ENCODE results near the gene MRPL38. TPM values are rescaled to one million over a fixed set of nuclear protein-coding genes. Genes with fewer than 3 reads are reported as not detected.

Gene MRPL38
- total and polyA plus RNA-seq, 8 donors: 9.3 to 244 (median 52.2) TPM

DNA sequence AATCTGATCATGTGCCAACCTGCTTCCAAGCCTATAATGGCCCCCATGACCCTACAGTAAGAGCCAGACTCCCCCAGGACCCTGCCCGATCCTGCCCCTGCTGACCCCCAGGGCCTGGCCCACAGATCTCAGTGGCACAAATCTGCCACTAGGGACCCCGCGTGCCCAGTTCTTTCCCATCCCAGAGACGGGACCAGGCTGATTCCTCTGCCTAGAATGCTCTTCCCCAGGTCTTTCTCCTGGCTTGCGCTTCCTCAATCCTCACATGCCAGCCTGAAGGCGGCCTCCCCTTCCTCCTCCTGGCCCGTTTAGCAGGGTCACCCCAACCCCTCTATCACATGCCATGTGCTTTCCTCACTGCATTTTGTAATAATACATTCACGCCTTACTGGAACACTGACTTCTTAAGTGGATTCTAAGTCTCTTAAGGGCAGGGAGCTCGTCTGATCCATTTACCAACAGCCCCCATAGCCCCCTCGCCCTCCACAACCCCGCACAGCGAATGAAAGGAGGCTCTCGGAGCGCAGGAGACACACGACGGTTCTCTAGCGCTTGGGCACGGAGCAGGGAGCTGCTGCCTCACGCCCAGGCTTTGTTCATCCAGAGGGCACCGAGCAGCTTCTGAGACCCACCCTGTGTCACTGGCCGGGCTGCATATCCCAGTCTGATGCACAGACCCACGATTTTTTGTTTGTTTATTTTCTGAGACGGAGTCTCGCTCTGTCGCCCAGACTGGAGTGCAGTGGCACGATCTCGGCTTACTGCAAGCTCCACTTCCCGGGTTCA, 9.1 kb downstream of the MRPL38 start:
- Histone ChIP-seq H3K4me1 (peaks cover 19 to 60% (median 44%) of the 10 kb centered on the region in 4 donors), H3K36me3 (peaks cover 35 to 56% (median 49%) of the 10 kb centered on the region in 4 donors), H3K27ac (peak overlapping the region; percentile 91 to 97 (median 94)), H3K4me3 (peak overlapping the region; percentile 74 to 85 (median 80)), H3K27me3 (no peaks in the 10 kb centered on the region), H3K9me3 (no peaks in the 10 kb centered on the region)
- 21 to 27% (median 22%) methylated on average over 28 of the region's 28 CpGs for WGBS, 5 donors
- peak in 1 of 2 donors; percentile 43 for DNase-seq
- intact Hi-C loops (cut with DNase I; ENCODE audit: low total_unique reads): no loop called here
- no peak for TF ChIP-seq POLR2AphosphoS5 (IDR thresholded peaks at IDR 0.05)
- TF ChIP-seq, protein P1, sequence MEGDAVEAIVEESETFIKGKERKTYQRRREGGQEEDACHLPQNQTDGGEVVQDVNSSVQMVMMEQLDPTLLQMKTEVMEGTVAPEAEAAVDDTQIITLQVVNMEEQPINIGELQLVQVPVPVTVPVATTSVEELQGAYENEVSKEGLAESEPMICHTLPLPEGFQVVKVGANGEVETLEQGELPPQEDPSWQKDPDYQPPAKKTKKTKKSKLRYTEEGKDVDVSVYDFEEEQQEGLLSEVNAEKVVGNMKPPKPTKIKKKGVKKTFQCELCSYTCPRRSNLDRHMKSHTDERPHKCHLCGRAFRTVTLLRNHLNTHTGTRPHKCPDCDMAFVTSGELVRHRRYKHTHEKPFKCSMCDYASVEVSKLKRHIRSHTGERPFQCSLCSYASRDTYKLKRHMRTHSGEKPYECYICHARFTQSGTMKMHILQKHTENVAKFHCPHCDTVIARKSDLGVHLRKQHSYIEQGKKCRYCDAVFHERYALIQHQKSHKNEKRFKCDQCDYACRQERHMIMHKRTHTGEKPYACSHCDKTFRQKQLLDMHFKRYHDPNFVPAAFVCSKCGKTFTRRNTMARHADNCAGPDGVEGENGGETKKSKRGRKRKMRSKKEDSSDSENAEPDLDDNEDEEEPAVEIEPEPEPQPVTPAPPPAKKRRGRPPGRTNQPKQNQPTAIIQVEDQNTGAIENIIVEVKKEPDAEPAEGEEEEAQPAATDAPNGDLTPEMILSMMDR (IDR thresholded peaks at IDR 0.05): peak in 2 of 7 experiments; percentile 5 to 19

DNA sequence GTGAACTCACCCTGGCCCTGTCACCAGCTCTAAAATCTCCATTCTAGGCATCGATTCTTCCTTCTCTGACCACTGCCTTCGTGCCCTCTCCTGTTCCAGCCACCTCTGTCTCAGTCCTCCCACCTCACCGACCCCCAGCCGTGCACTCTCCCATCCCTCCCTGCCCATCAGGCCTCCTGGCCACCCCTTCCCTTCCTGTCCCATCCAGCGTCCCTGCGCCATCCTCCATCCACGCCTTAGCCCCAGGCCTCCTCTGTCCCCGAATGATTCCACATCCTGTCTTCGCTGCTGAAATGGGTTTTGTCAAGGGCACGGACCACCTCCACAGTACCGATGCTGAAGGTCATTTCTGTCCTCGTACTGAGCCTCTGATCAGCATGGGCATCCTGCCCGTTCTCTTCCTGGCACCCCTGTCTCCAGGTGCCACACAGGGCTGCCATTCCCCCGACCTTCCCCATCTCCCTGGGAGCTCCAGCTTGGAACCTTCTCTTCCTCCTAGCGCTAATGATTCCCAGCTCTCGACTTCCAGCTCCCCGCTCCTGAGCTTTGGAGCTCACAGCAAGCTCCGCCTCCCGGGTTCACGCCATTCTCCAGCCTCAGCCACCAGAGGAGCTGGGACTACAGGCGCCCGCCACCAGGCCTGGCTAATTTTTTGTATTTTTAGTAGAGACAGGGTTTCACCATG, 10.5 kb downstream of the MRPL38 start:
- intact Hi-C loops (cut with DNase I; ENCODE audit: low total_unique reads): no loop called here
- H3K4me3 ChIP-seq: no peak overlapping the region
- H3K9me3 ChIP-seq: no peaks in the 10 kb centered on the region
- H3K4me1 ChIP-seq: peaks cover 19 to 60% (median 44%) of the 10 kb centered on the region in 4 donors
- peaks cover 38 to 54% (median 49%) of the 10 kb centered on the region in 4 donors for H3K36me3 ChIP-seq
- peak overlapping the region in 3 of 5 donors; percentile 7 to 97 (median 94) for H3K27ac ChIP-seq
- 77 to 81% (median 79%) methylated on average over 22 of the region's 22 CpGs for WGBS, 5 donors
- TF ChIP-seq POLR2A (IDR thresholded peaks at IDR 0.05) (no peak), EP300 (IDR thresholded peaks at IDR 0.05) (no peak), POLR2AphosphoS5 (IDR thresholded peaks at IDR 0.05) (no peak)
- TF ChIP-seq, protein P1 (IDR thresholded peaks at IDR 0.05): no peak
- peak in 1 of 2 donors; percentile 33 for DNase-seq
- no peaks in the 10 kb centered on the region for H3K27me3 ChIP-seq

DNA sequence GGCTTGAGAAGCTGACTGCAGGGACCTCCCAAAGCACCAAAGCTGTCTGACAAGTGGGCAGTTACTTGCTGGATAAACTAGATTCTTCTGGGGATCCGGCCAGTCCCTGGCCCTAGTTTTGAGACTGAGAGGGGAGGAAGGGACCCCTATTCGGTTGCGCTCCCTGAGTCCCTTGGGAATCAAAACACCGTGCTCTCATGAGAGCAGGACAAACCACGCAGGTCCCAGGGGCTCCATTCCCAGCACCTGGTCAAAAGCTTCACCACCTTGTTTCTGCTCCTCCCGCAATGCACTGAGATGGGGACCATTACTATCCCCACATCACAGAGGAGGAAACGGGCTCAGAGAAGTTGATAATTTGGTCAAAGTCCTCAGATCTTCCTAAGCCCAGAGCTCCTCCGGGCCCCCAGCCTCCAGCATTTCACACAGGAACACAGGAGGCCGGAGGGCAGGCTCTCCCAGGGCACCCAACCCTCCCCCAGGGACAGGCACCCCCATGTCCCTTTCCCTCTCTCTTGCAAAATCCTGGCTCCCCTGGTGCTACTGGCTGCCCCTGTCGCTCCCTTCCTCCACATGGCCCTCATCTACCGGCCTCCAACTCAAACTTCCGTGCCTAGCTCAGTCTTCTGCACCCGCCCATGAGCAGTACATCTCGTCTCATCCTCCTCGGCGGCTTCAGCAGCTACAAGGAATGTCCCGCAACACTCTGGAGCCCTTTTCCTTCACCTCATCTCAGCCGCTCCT, 11.2 kb downstream of the MRPL38 start:
- WGBS, 5 donors: 88 to 91% (median 88%) methylated on average over 16 to 18 of the region's 18 CpGs
- no peaks in the 10 kb centered on the region for H3K9me3 ChIP-seq
- intact Hi-C loops (cut with DNase I; ENCODE audit: low total_unique reads): no loop called here
- no peak overlapping the region for H3K4me3 ChIP-seq
- no peak for TF ChIP-seq POLR2A (IDR thresholded peaks at IDR 0.05)
- TF ChIP-seq, protein P1 (IDR thresholded peaks at IDR 0.05): no peak
- no peak for TF ChIP-seq EP300 (IDR thresholded peaks at IDR 0.05)
- TF ChIP-seq POLR2AphosphoS5 (IDR thresholded peaks at IDR 0.05): no peak
- H3K27me3 ChIP-seq: no peaks in the 10 kb centered on the region
- H3K27ac ChIP-seq: peak overlapping the region in 2 of 5 donors; percentile 24 to 39
- peaks cover 31 to 52% (median 46%) of the 10 kb centered on the region in 4 donors for H3K36me3 ChIP-seq
- H3K4me1 ChIP-seq: peaks cover 19 to 60% (median 44%) of the 10 kb centered on the region in 4 donors
- DNase-seq: no peak
